ENCODE data around the gene TBX18. TPM values are rescaled to one million over a fixed set of nuclear protein-coding genes. Genes with fewer than 3 reads are reported as not detected.

The TBX18 gene
- total RNA-seq, 1 experiment from 2014 or later = 0.15 TPM

DNA sequence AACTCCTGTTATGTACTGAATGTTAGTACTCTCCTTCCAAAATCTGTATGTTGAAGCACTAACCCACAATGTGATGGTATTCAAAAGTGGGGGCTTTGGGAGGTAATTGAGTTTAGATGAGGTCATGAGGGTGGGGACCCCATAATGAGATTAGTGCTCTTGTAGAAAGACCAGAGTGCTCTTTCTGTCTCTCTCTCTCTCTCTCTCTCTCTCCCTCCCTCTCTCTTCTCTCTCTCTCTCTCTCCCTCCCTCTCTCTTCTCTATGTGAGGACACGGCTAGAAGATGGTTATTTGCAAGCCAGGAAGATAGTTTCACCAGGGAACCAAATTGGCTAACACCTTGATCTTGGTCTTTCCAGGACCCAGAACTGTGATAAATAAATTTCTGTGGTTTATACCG lies 107.4 kb downstream of the TBX18 start:
- no peaks in the 10 kb centered on the region for H3K36me3 Mint-ChIP-seq
- no peak overlapping the region for H3K4me3 Mint-ChIP-seq
- H3K27me3 Mint-ChIP-seq (ENCODE audit: low read depth) = no peaks in the 10 kb centered on the region
- TF ChIP-seq GRHL2 (CRISPR knock-in tag; IDR thresholded peaks at IDR 0.05; ENCODE audit: insufficient replicate concordance, severe bottlenecking) (no peak), ZNF671 (CRISPR knock-in tag; IDR thresholded peaks at IDR 0.05) (no peak), JAZF1 (CRISPR knock-in tag; IDR thresholded peaks at IDR 0.05) (no peak), NFE2L1 (CRISPR knock-in tag; IDR thresholded peaks at IDR 0.05) (no peak), NR2C2 (CRISPR knock-in tag; IDR thresholded peaks at IDR 0.05) (no peak), ZBTB21 (CRISPR knock-in tag; IDR thresholded peaks at IDR 0.05; ENCODE audit: borderline replicate concordance) (no peak)
- TF ChIP-seq, protein P1, sequence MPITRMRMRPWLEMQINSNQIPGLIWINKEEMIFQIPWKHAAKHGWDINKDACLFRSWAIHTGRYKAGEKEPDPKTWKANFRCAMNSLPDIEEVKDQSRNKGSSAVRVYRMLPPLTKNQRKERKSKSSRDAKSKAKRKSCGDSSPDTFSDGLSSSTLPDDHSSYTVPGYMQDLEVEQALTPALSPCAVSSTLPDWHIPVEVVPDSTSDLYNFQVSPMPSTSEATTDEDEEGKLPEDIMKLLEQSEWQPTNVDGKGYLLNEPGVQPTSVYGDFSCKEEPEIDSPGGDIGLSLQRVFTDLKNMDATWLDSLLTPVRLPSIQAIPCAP (CRISPR knock-in tag; IDR thresholded peaks at IDR 0.05) = no peak
- TF ChIP-seq, protein P2, sequence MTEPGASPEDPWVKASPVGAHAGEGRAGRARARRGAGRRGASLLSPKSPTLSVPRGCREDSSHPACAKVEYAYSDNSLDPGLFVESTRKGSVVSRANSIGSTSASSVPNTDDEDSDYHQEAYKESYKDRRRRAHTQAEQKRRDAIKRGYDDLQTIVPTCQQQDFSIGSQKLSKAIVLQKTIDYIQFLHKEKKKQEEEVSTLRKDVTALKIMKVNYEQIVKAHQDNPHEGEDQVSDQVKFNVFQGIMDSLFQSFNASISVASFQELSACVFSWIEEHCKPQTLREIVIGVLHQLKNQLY (CRISPR knock-in tag; IDR thresholded peaks at IDR 0.05) = no peak
- TF ChIP-seq, protein P3, sequence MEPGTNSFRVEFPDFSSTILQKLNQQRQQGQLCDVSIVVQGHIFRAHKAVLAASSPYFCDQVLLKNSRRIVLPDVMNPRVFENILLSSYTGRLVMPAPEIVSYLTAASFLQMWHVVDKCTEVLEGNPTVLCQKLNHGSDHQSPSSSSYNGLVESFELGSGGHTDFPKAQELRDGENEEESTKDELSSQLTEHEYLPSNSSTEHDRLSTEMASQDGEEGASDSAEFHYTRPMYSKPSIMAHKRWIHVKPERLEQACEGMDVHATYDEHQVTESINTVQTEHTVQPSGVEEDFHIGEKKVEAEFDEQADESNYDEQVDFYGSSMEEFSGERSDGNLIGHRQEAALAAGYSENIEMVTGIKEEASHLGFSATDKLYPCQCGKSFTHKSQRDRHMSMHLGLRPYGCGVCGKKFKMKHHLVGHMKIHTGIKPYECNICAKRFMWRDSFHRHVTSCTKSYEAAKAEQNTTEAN (CRISPR knock-in tag; IDR thresholded peaks at IDR 0.05) = no peak
- TF ChIP-seq, protein P4, sequence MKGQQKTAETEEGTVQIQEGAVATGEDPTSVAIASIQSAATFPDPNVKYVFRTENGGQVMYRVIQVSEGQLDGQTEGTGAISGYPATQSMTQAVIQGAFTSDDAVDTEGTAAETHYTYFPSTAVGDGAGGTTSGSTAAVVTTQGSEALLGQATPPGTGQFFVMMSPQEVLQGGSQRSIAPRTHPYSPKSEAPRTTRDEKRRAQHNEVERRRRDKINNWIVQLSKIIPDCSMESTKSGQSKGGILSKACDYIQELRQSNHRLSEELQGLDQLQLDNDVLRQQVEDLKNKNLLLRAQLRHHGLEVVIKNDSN (CRISPR knock-in tag; IDR thresholded peaks at IDR 0.05) = no peak
- no peak for DNase-seq (ENCODE audit: low spot score)
- no peaks in the 10 kb centered on the region for H3K4me1 Mint-ChIP-seq
- H3K27ac Mint-ChIP-seq = no peak overlapping the region
- POLR2A ChIA-PET = no interaction called here
- no peaks in the 10 kb centered on the region for H3K9me3 Mint-ChIP-seq
- CTCF ChIA-PET = no interaction called here
- no peak for ATAC-seq

DNA sequence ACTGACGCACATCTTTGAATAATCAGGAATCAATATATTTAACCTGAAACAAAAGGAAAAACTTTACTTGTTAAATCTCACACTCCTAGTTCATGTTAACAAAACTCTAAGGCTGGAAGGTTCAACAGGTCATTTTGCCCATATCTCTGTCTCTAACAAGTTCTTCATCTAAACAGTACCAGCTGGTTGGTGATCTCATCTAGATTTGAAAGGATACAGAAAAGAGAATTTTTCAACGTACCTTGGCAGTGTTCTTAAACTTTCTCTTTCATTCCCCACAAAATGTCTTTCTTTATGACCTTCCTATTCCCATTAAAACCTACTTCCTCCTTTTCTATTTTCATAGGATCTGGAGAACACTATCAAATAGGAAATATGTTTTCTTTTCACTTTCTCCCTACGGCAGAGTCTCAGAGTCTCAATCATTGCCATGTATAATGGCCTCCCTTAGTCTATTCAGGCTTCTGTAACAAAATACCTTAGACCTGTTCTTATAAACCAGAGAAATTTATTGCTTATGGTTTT lies 111.3 kb downstream of the TBX18 start:
- no peak for ATAC-seq
- POLR2A ChIA-PET = no interaction called here
- Mint-ChIP-seq H3K9me3 (no peaks in the 10 kb centered on the region), H3K4me3 (no peak overlapping the region), H3K36me3 (no peaks in the 10 kb centered on the region), H3K4me1 (no peaks in the 10 kb centered on the region), H3K27ac (no peak overlapping the region), H3K27me3 (ENCODE audit: low read depth) (no peaks in the 10 kb centered on the region; the same call in 1 of the 2 replicates)
- DNase-seq (ENCODE audit: low spot score) = no peak
- CTCF ChIA-PET = no interaction called here
- TF ChIP-seq EMX1 (CRISPR knock-in tag; IDR thresholded peaks at IDR 0.05) = no peak
- TF ChIP-seq, protein P5, sequence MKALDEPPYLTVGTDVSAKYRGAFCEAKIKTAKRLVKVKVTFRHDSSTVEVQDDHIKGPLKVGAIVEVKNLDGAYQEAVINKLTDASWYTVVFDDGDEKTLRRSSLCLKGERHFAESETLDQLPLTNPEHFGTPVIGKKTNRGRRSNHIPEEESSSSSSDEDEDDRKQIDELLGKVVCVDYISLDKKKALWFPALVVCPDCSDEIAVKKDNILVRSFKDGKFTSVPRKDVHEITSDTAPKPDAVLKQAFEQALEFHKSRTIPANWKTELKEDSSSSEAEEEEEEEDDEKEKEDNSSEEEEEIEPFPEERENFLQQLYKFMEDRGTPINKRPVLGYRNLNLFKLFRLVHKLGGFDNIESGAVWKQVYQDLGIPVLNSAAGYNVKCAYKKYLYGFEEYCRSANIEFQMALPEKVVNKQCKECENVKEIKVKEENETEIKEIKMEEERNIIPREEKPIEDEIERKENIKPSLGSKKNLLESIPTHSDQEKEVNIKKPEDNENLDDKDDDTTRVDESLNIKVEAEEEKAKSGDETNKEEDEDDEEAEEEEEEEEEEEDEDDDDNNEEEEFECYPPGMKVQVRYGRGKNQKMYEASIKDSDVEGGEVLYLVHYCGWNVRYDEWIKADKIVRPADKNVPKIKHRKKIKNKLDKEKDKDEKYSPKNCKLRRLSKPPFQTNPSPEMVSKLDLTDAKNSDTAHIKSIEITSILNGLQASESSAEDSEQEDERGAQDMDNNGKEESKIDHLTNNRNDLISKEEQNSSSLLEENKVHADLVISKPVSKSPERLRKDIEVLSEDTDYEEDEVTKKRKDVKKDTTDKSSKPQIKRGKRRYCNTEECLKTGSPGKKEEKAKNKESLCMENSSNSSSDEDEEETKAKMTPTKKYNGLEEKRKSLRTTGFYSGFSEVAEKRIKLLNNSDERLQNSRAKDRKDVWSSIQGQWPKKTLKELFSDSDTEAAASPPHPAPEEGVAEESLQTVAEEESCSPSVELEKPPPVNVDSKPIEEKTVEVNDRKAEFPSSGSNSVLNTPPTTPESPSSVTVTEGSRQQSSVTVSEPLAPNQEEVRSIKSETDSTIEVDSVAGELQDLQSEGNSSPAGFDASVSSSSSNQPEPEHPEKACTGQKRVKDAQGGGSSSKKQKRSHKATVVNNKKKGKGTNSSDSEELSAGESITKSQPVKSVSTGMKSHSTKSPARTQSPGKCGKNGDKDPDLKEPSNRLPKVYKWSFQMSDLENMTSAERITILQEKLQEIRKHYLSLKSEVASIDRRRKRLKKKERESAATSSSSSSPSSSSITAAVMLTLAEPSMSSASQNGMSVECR (CRISPR knock-in tag; IDR thresholded peaks at IDR 0.05; ENCODE audit: borderline replicate concordance) = no peak
- TF ChIP-seq TP53 (CRISPR knock-in tag; IDR thresholded peaks at IDR 0.05) = no peak
- TF ChIP-seq TCF7 (CRISPR knock-in tag; IDR thresholded peaks at IDR 0.05; ENCODE audit: low read depth) = no peak
- no peak for TF ChIP-seq RORB (CRISPR knock-in tag; IDR thresholded peaks at IDR 0.05)
- TF ChIP-seq NFE2L1 (CRISPR knock-in tag; IDR thresholded peaks at IDR 0.05) = no peak
- TF ChIP-seq TEAD4 (CRISPR knock-in tag; IDR thresholded peaks at IDR 0.05) = no peak
- no peak for TF ChIP-seq TEAD1 (CRISPR knock-in tag; IDR thresholded peaks at IDR 0.05)
- TF ChIP-seq ZNF317 (CRISPR knock-in tag; IDR thresholded peaks at IDR 0.05; ENCODE audit: borderline replicate concordance, low read depth) = no peak
- TF ChIP-seq MXD4 (CRISPR knock-in tag; IDR thresholded peaks at IDR 0.05; ENCODE audit: borderline replicate concordance) = no peak
- TF ChIP-seq FOXK1 (CRISPR knock-in tag; IDR thresholded peaks at IDR 0.05) = no peak
- TF ChIP-seq, protein P6, sequence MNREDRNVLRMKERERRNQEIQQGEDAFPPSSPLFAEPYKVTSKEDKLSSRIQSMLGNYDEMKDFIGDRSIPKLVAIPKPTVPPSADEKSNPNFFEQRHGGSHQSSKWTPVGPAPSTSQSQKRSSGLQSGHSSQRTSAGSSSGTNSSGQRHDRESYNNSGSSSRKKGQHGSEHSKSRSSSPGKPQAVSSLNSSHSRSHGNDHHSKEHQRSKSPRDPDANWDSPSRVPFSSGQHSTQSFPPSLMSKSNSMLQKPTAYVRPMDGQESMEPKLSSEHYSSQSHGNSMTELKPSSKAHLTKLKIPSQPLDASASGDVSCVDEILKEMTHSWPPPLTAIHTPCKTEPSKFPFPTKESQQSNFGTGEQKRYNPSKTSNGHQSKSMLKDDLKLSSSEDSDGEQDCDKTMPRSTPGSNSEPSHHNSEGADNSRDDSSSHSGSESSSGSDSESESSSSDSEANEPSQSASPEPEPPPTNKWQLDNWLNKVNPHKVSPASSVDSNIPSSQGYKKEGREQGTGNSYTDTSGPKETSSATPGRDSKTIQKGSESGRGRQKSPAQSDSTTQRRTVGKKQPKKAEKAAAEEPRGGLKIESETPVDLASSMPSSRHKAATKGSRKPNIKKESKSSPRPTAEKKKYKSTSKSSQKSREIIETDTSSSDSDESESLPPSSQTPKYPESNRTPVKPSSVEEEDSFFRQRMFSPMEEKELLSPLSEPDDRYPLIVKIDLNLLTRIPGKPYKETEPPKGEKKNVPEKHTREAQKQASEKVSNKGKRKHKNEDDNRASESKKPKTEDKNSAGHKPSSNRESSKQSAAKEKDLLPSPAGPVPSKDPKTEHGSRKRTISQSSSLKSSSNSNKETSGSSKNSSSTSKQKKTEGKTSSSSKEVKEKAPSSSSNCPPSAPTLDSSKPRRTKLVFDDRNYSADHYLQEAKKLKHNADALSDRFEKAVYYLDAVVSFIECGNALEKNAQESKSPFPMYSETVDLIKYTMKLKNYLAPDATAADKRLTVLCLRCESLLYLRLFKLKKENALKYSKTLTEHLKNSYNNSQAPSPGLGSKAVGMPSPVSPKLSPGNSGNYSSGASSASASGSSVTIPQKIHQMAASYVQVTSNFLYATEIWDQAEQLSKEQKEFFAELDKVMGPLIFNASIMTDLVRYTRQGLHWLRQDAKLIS (CRISPR knock-in tag; IDR thresholded peaks at IDR 0.05; ENCODE audit: borderline replicate concordance) = no peak

Measured in WTC11 (cell line).